GM19467 (cell line): ENCODE measurements around the gene FUT8.

Source experiments
- ATAC-seq: cut with Tn5 transposase; IDR thresholded peaks from one replicate; pipeline ENCODE4 v1.9.1; 2021; ENCODE audit warnings: mild to moderate bottlenecking, moderate library complexity; ENCODE audit not compliant: unreplicated experiment

Gene FUT8

GRCh38 chr14:65751510-65751909, 339.0 kb downstream of the FUT8 start:
- ATAC-seq, result no peak

GRCh38 chr14:65753061-65753460, 340.5 kb downstream of the FUT8 start:
- ATAC-seq, result no peak

- ATAC-seq, result no peak
Measured at GRCh38 chr14:65755331-65755730, 342.8 kb downstream of the FUT8 start.

GRCh38 chr14:65756880-65757279, 344.4 kb downstream of the FUT8 start:
- no peak for ATAC-seq

- ATAC-seq, result no peak
Measured at GRCh38 chr14:65769151-65769550, 356.6 kb downstream of the FUT8 start.

- no peak for ATAC-seq
Measured at GRCh38 chr14:65770681-65771080, 358.2 kb downstream of the FUT8 start.

GRCh38 chr14:65771271-65771670, 358.7 kb downstream of the FUT8 start:
- no peak for ATAC-seq

GRCh38 chr14:65772466-65772865, 359.9 kb downstream of the FUT8 start:
- ATAC-seq, result no peak

- ATAC-seq, result no peak
Measured at GRCh38 chr14:65772921-65773574, 360.5 kb downstream of the FUT8 start.

GRCh38 chr14:65774041-65774440, 361.5 kb downstream of the FUT8 start:
- ATAC-seq, result no peak

- no peak for ATAC-seq
Measured at GRCh38 chr14:65776193-65776852, 363.8 kb downstream of the FUT8 start.

GRCh38 chr14:65780566-65780965, 368.0 kb downstream of the FUT8 start:
- no peak for ATAC-seq

GRCh38 chr14:65783101-65783500, 370.6 kb downstream of the FUT8 start:
- ATAC-seq, result no peak

- ATAC-seq, result no peak
Measured at GRCh38 chr14:65783576-65783975, 371.0 kb downstream of the FUT8 start.

GRCh38 chr14:65784574-65784973, 372.0 kb downstream of the FUT8 start:
- ATAC-seq, result no peak

- no peak for ATAC-seq
Measured at GRCh38 chr14:65787461-65787860, 374.9 kb downstream of the FUT8 start.

GRCh38 chr14:65788876-65789275, 376.3 kb downstream of the FUT8 start:
- no peak for ATAC-seq

- ATAC-seq, result no peak
Measured at GRCh38 chr14:65789363-65789762, 376.8 kb downstream of the FUT8 start.

- no peak for ATAC-seq
Measured at GRCh38 chr14:65790172-65790815, 377.8 kb downstream of the FUT8 start.

GRCh38 chr14:65791191-65791981, 378.9 kb downstream of the FUT8 start:
- no peak for ATAC-seq

- no peak for ATAC-seq
Measured at GRCh38 chr14:65792208-65792905, 379.8 kb downstream of the FUT8 start.
